Measurements from ENCODE around the gene PRKCA.

DNA sequence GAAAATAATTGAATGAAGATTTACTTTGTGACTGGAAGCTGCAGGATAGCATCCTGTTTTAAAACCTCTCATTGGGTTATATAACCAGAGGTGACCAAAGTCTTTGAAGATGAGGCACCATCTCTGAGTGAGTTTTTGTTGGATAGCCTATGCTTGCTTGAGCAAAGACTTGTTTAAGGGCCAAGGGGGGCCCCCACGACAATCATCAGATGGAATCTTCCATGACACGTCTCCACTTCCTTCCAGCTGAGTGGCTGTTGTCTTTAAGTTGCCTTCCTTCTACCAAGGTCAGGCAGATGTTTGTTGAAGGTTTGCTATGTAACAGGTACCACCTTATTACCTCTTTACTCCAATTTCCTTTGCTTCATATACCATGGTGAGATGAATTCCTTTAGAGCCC, 188.8 kb downstream of the PRKCA start:
- TF ChIP-seq POLR2A (IDR thresholded peaks at IDR 0.05; ENCODE audit: low read length) (no peak), SMC3 (IDR thresholded peaks at IDR 0.05) (no peak), NR3C1 (IDR thresholded peaks at IDR 0.05) (no peak), ESRRA (IDR thresholded peaks at IDR 0.05; ENCODE audit: borderline replicate concordance, low read length) (no peak)
- TF ChIP-seq, protein P1, sequence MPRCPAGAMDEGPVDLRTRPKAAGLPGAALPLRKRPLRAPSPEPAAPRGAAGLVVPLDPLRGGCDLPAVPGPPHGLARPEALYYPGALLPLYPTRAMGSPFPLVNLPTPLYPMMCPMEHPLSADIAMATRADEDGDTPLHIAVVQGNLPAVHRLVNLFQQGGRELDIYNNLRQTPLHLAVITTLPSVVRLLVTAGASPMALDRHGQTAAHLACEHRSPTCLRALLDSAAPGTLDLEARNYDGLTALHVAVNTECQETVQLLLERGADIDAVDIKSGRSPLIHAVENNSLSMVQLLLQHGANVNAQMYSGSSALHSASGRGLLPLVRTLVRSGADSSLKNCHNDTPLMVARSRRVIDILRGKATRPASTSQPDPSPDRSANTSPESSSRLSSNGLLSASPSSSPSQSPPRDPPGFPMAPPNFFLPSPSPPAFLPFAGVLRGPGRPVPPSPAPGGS (IDR thresholded peaks at IDR 0.05) = no peak
